H1 (cell line): ENCODE measurements around the gene TAF10. TPM values are rescaled to one million over a fixed set of nuclear protein-coding genes. Genes with fewer than 3 reads are reported as not detected.

Source experiments
- ATF3 ChIP-seq: IDR thresholded peaks from 2 replicates; pipeline ENCODE4 v1.6.1; 2011; ENCODE audit warnings: low read depth, mild to moderate bottlenecking, low read length; ENCODE audit not compliant: insufficient read depth
- CBX5 ChIP-seq: fragments of 300-800, 300-1000 bp; sonication (generic); IDR thresholded peaks from 2 replicates; pipeline ENCODE4 v1.7.1; 2016; ENCODE audit warnings: antibody characterized with exemption, low read length, low read depth
- CTBP2 ChIP-seq: IDR thresholded peaks from 2 replicates; pipeline ENCODE4 v1.7.0; 2011; ENCODE audit warnings: borderline replicate concordance, mild to moderate bottlenecking, moderate library complexity, mixed read lengths, low read length; ENCODE audit not compliant: insufficient read depth, insufficient read length
- USF2 ChIP-seq: IDR thresholded peaks from 2 replicates; pipeline ENCODE4 v1.6.1; 2011; ENCODE audit warnings: low read length, improper control_type of control experiment
- polyA plus RNA-seq, 7 experiments: library from polyadenylated mRNA; depleted of rRNA in 3 of 7; stranded (reverse) in 5 of 7; unstranded in 2 of 7; fragments of >200 nt in 5 of 7; fragments of 200-250 nt in 2 of 7; gene quantifications; 1 replicate in 5 of 7; 2 replicates in 1 of 7; 4 replicates in 1 of 7; pipeline versions ENCODE4 v1.2.1 to v1.2.3, GENCODE V29; 2011 to 2013; ENCODE audit warnings: missing spikeins in 2 of 7, mixed read lengths in 2 of 7
- total RNA-seq: library from RNA; stranded (reverse); fragmentation: NEBNext Ultra II Directional; extraction: Animal tissue kit (Norgen Biotek cat#: 25700); gene quantifications from 2 replicates; pipeline ENCODE4 v1.2.1, GENCODE V29; 2021
- TF ChIP-seq, protein P1 (sequence below): fragments of 300-600 bp; sonication (generic); IDR thresholded peaks from 2 replicates; pipeline ENCODE4 v1.7.1; 2012; ENCODE audit warnings: low read length, moderate library complexity, mild to moderate bottlenecking, inconsistent platforms; ENCODE audit not compliant: insufficient replicate concordance
- TF ChIP-seq, protein P2 (sequence below), 3 experiments: IDR thresholded peaks; 1 replicate in 2 of 3; 2 replicates in 1 of 3; pipeline versions ENCODE4 v1.5.1 to v1.6.1; 2011; ENCODE audit warnings: low read length in 3 of 3, mild to moderate bottlenecking in 3 of 3, inconsistent platforms in 2 of 3, low read depth in 1 of 3, moderate library complexity in 1 of 3; ENCODE audit not compliant: insufficient read depth in 1 of 3; ENCODE audit errors: control extremely low read depth in 1 of 3

Gene TAF10
- total and polyA plus RNA-seq, 2 of the 8 experiments (the other 6 are each of a cell fraction or from before 2014, with no cell fraction given) = 128 to 213 TPM

GRCh38 chr11:6653656-6654055 lies 41.6 kb upstream of the TAF10 start (continued):
- TF ChIP-seq, protein P1, sequence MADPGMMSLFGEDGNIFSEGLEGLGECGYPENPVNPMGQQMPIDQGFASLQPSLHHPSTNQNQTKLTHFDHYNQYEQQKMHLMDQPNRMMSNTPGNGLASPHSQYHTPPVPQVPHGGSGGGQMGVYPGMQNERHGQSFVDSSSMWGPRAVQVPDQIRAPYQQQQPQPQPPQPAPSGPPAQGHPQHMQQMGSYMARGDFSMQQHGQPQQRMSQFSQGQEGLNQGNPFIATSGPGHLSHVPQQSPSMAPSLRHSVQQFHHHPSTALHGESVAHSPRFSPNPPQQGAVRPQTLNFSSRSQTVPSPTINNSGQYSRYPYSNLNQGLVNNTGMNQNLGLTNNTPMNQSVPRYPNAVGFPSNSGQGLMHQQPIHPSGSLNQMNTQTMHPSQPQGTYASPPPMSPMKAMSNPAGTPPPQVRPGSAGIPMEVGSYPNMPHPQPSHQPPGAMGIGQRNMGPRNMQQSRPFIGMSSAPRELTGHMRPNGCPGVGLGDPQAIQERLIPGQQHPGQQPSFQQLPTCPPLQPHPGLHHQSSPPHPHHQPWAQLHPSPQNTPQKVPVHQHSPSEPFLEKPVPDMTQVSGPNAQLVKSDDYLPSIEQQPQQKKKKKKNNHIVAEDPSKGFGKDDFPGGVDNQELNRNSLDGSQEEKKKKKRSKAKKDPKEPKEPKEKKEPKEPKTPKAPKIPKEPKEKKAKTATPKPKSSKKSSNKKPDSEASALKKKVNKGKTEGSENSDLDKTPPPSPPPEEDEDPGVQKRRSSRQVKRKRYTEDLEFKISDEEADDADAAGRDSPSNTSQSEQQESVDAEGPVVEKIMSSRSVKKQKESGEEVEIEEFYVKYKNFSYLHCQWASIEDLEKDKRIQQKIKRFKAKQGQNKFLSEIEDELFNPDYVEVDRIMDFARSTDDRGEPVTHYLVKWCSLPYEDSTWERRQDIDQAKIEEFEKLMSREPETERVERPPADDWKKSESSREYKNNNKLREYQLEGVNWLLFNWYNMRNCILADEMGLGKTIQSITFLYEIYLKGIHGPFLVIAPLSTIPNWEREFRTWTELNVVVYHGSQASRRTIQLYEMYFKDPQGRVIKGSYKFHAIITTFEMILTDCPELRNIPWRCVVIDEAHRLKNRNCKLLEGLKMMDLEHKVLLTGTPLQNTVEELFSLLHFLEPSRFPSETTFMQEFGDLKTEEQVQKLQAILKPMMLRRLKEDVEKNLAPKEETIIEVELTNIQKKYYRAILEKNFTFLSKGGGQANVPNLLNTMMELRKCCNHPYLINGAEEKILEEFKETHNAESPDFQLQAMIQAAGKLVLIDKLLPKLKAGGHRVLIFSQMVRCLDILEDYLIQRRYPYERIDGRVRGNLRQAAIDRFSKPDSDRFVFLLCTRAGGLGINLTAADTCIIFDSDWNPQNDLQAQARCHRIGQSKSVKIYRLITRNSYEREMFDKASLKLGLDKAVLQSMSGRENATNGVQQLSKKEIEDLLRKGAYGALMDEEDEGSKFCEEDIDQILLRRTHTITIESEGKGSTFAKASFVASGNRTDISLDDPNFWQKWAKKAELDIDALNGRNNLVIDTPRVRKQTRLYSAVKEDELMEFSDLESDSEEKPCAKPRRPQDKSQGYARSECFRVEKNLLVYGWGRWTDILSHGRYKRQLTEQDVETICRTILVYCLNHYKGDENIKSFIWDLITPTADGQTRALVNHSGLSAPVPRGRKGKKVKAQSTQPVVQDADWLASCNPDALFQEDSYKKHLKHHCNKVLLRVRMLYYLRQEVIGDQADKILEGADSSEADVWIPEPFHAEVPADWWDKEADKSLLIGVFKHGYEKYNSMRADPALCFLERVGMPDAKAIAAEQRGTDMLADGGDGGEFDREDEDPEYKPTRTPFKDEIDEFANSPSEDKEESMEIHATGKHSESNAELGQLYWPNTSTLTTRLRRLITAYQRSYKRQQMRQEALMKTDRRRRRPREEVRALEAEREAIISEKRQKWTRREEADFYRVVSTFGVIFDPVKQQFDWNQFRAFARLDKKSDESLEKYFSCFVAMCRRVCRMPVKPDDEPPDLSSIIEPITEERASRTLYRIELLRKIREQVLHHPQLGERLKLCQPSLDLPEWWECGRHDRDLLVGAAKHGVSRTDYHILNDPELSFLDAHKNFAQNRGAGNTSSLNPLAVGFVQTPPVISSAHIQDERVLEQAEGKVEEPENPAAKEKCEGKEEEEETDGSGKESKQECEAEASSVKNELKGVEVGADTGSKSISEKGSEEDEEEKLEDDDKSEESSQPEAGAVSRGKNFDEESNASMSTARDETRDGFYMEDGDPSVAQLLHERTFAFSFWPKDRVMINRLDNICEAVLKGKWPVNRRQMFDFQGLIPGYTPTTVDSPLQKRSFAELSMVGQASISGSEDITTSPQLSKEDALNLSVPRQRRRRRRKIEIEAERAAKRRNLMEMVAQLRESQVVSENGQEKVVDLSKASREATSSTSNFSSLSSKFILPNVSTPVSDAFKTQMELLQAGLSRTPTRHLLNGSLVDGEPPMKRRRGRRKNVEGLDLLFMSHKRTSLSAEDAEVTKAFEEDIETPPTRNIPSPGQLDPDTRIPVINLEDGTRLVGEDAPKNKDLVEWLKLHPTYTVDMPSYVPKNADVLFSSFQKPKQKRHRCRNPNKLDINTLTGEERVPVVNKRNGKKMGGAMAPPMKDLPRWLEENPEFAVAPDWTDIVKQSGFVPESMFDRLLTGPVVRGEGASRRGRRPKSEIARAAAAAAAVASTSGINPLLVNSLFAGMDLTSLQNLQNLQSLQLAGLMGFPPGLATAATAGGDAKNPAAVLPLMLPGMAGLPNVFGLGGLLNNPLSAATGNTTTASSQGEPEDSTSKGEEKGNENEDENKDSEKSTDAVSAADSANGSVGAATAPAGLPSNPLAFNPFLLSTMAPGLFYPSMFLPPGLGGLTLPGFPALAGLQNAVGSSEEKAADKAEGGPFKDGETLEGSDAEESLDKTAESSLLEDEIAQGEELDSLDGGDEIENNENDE = no peak
- TF ChIP-seq USF2 (no peak), ATF3 (no peak), CTBP2 (no peak), CBX5 (no peak)
- TF ChIP-seq, protein P2, sequence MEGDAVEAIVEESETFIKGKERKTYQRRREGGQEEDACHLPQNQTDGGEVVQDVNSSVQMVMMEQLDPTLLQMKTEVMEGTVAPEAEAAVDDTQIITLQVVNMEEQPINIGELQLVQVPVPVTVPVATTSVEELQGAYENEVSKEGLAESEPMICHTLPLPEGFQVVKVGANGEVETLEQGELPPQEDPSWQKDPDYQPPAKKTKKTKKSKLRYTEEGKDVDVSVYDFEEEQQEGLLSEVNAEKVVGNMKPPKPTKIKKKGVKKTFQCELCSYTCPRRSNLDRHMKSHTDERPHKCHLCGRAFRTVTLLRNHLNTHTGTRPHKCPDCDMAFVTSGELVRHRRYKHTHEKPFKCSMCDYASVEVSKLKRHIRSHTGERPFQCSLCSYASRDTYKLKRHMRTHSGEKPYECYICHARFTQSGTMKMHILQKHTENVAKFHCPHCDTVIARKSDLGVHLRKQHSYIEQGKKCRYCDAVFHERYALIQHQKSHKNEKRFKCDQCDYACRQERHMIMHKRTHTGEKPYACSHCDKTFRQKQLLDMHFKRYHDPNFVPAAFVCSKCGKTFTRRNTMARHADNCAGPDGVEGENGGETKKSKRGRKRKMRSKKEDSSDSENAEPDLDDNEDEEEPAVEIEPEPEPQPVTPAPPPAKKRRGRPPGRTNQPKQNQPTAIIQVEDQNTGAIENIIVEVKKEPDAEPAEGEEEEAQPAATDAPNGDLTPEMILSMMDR (IDR thresholded peaks at IDR 0.05; ENCODE audit: control extremely low read depth in 1 of 3, insufficient read depth in 1 of 3, low read depth in 1 of 3, low read length in 3 of 3) = no peak
